ENCODE data around the gene AMBRA1.
A peak's percentile ranks its signal among the peaks of the same experiment; 100 is the strongest.

Gene AMBRA1

DNA sequence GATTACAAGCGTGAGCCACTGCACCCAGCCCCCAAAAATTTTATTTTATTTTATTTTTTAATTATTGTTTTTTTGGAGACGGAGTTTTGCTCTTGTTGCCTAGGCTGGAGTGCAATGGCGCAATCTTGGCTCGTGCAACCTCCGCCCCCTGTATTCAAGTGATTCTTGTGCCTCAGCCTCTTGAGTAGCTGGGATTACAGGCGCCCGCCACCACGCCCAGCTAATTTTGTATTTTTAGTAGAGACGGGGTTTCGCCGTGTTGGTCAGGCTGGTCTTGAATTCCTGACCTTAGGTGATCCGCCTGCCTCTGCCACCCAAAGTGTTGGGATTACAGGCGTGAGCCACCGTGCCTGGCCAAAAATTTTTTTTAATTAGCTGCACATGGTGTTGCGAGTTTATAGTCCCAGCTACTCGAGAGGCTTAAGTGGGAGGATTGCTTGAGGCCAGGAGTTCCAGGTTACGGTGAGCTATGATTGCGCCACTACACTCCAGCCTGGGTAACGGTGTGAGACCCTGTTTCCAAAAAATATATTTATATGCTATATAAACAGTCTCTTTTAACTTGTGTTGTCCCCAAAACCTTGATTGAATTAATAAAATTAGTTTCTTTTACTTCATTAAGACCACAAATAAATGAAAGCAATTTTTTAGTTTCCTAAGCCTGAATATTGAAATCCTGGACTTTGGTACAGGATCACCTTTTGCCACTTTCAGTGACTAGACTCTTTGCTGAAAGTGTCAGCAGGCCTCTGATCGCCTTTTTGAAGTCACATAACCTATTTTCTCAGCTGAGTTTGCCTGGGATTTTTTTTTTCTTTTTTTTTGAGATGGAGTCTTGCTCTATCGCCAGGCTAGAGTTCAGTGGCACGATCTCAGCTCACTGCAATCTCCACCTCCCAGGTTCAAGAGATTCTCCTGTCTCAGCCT lies 39.7 kb upstream of the AMBRA1 start:
- no peak overlapping the region for H3K9ac ChIP-seq (ENCODE audit: low read length in 5 of 5)
- H3K9me3 ChIP-seq (ENCODE audit: control insufficient read depth in 5 of 5, low read length in 5 of 5), result no peaks in the 10 kb centered on the region
- H3K4me3 ChIP-seq (ENCODE audit: low read depth in 1 of 5, low read length in 5 of 5), result no peak overlapping the region
- no peaks in the 10 kb centered on the region for H3K27me3 ChIP-seq (ENCODE audit: control insufficient read depth in 5 of 5, insufficient read depth in 4 of 5, low read length in 5 of 5)
- H3K36me3 ChIP-seq (ENCODE audit: control insufficient read depth in 5 of 5, insufficient read depth in 5 of 5, low read length in 5 of 5), result peaks cover 6 to 39% (median 24%) of the 10 kb centered on the region in 5 donors
- peaks cover 0 to 15% (median 6%) of the 10 kb centered on the region in 5 donors for H3K4me1 ChIP-seq (ENCODE audit: control insufficient read depth in 5 of 5, insufficient read depth in 5 of 5, low read length in 5 of 5)
- H3K27ac ChIP-seq (ENCODE audit: low read depth, low read length), result no peak overlapping the region

DNA sequence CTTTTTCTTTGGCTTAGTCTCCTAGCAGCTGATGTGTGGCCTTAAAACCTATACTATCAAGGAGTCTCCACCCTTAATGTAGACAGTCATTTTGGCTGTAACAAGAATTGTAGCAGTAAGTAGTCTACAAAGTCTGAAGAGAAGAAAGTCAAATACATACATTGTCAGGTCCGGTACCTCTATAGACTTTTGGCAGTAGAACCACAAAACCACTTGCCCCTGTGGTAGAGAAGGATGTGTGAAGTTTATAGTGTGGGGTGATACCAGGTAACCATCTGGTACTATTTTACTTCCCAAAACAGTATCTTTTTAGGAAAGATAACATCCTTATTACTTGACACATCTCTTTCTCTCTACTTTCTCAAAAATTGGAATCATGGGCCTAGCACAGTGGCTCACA lies 38.7 kb upstream of the AMBRA1 start:
- Histone ChIP-seq H3K4me1 (ENCODE audit: control insufficient read depth in 5 of 5, insufficient read depth in 5 of 5, low read length in 5 of 5) (peaks cover 0 to 15% (median 6%) of the 10 kb centered on the region in 5 donors), H3K36me3 (ENCODE audit: control insufficient read depth in 5 of 5, insufficient read depth in 5 of 5, low read length in 5 of 5) (peaks cover 3 to 39% (median 22%) of the 10 kb centered on the region in 5 donors), H3K9ac (ENCODE audit: low read length in 5 of 5) (peak overlapping the region in 1 of 5 donors; percentile 7), H3K27me3 (ENCODE audit: control insufficient read depth in 5 of 5, insufficient read depth in 4 of 5, low read length in 5 of 5) (no peaks in the 10 kb centered on the region), H3K4me3 (ENCODE audit: low read depth in 1 of 5, low read length in 5 of 5) (no peak overlapping the region), H3K9me3 (ENCODE audit: control insufficient read depth in 5 of 5, low read length in 5 of 5) (no peaks in the 10 kb centered on the region), H3K27ac (ENCODE audit: low read depth, low read length) (no peak overlapping the region)

DNA sequence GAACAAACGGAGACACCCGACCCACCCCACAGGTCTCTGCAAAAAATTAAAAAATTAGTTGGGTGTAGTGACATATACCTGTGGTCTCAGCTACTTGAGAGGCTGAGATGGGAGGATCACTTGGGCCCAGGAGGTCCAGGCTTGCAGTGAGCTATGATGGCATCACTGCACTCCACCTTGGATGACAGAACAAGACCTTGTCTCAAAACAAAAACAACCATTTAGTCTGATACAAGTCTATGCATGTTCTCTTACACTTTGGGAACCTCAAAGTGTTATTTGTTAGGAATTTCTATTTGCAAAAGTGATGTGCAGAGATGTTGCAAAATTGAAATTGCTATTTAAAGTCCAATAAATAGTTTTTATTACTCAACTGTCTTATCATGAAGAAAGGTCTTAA lies 37.9 kb upstream of the AMBRA1 start:
- no peak overlapping the region for H3K27ac ChIP-seq (ENCODE audit: low read depth, low read length)

DNA sequence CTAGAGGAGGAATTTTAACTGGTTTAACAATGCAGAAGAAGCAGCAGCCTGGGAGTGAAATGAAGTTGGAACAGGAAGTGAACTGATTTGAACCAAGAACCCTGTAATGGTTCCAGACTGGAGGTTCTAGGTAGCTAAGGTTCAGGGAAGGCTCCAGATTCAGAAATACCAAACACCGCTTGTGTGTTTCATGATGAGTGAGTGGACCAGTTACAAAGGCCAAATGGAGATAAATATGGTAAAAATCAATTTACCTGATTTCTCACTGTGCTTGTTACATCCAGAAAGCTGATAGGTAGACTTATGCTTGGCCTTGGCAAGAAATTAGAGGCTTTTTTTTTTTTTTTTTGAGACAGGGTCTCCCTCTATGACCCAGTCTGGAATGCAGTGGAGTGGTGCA lies 36.4 kb upstream of the AMBRA1 start:
- H3K9ac ChIP-seq (ENCODE audit: low read length in 5 of 5), result no peak overlapping the region
- H3K9me3 ChIP-seq (ENCODE audit: control insufficient read depth in 5 of 5, low read length in 5 of 5), result no peaks in the 10 kb centered on the region
- H3K27ac ChIP-seq (ENCODE audit: low read depth, low read length), result no peak overlapping the region

More for the DNA sequence above, 37.9 kb upstream of the AMBRA1 start:
- H3K4me3 ChIP-seq (ENCODE audit: low read depth in 1 of 5, low read length in 5 of 5), result no peak overlapping the region
- H3K4me1 ChIP-seq (ENCODE audit: control insufficient read depth in 5 of 5, insufficient read depth in 5 of 5, low read length in 5 of 5), result peaks cover 0 to 15% (median 6%) of the 10 kb centered on the region in 5 donors
- no peak overlapping the region for H3K9ac ChIP-seq (ENCODE audit: low read length in 5 of 5)
- no peaks in the 10 kb centered on the region for H3K9me3 ChIP-seq (ENCODE audit: control insufficient read depth in 5 of 5, low read length in 5 of 5)
- no peaks in the 10 kb centered on the region for H3K27me3 ChIP-seq (ENCODE audit: control insufficient read depth in 5 of 5, insufficient read depth in 4 of 5, low read length in 5 of 5)
- peaks cover 3 to 39% (median 22%) of the 10 kb centered on the region in 5 donors for H3K36me3 ChIP-seq (ENCODE audit: control insufficient read depth in 5 of 5, insufficient read depth in 5 of 5, low read length in 5 of 5)

DNA sequence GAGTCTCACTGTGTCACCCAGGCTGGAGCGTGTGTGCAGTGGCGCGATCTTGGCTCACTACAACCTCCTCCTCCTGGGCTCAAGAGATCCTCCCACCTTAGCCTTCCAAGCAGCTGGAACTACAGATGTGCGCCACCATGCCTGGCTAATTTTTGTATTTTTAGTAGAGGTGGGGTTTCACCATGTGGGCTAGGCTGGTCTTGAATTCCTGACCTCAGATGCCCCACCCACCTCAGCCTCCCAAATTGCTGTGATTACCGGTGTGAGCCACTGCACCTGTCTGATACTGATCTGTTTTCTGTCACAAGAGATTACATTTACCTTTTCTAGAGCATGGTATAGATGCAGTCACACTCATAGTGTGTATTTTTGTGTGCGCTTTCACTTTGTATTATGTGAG lies 35.1 kb upstream of the AMBRA1 start:
- H3K9ac ChIP-seq (ENCODE audit: low read length in 5 of 5), result no peak overlapping the region
- H3K9me3 ChIP-seq (ENCODE audit: control insufficient read depth in 5 of 5, low read length in 5 of 5), result no peaks in the 10 kb centered on the region
- peaks cover 8 to 53% (median 35%) of the 10 kb centered on the region in 5 donors for H3K36me3 ChIP-seq (ENCODE audit: control insufficient read depth in 5 of 5, insufficient read depth in 5 of 5, low read length in 5 of 5)
- no peak overlapping the region for H3K27ac ChIP-seq (ENCODE audit: low read depth, low read length)
- no peaks in the 10 kb centered on the region for H3K27me3 ChIP-seq (ENCODE audit: control insufficient read depth in 5 of 5, insufficient read depth in 4 of 5, low read length in 5 of 5)
- H3K4me3 ChIP-seq (ENCODE audit: low read depth in 1 of 5, low read length in 5 of 5), result no peak overlapping the region
- peaks cover 0 to 3% (median 0%) of the 10 kb centered on the region in 5 donors for H3K4me1 ChIP-seq (ENCODE audit: control insufficient read depth in 5 of 5, insufficient read depth in 5 of 5, low read length in 5 of 5)

More for the DNA sequence above, 36.4 kb upstream of the AMBRA1 start:
- Histone ChIP-seq H3K4me1 (ENCODE audit: control insufficient read depth in 5 of 5, insufficient read depth in 5 of 5, low read length in 5 of 5) (peaks cover 0 to 6% (median 0%) of the 10 kb centered on the region in 5 donors), H3K4me3 (ENCODE audit: low read depth in 1 of 5, low read length in 5 of 5) (no peak overlapping the region), H3K36me3 (ENCODE audit: control insufficient read depth in 5 of 5, insufficient read depth in 5 of 5, low read length in 5 of 5) (peaks cover 8 to 45% (median 31%) of the 10 kb centered on the region in 5 donors), H3K27me3 (ENCODE audit: control insufficient read depth in 5 of 5, insufficient read depth in 4 of 5, low read length in 5 of 5) (no peaks in the 10 kb centered on the region)

DNA sequence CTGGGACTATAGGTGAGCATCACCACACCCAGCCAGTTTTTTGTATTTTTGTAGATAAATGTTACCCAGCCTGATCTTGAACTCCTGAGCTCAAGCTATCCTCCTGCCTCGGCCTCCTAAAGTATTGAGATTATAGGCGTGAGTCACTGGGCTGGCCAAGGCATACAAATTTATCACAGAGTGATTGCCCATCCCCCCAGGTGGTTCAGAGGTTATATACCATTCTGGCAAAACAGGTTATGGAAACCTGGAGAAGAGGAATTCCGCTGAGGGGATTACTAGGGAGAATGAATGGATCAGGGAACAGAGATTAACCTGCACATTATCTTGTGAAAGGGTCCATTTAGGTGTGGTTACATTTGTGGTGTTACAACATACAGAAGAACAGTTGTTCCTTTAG lies 31.6 kb upstream of the AMBRA1 start:
- peaks cover 10 to 49% (median 28%) of the 10 kb centered on the region in 5 donors for H3K36me3 ChIP-seq (ENCODE audit: control insufficient read depth in 5 of 5, insufficient read depth in 5 of 5, low read length in 5 of 5)
- no peaks in the 10 kb centered on the region for H3K9me3 ChIP-seq (ENCODE audit: control insufficient read depth in 5 of 5, low read length in 5 of 5)
- H3K27ac ChIP-seq (ENCODE audit: low read depth, low read length), result no peak overlapping the region
- H3K4me3 ChIP-seq (ENCODE audit: low read depth in 1 of 5, low read length in 5 of 5), result no peak overlapping the region
- peaks cover 0 to 3% (median 0%) of the 10 kb centered on the region in 5 donors for H3K4me1 ChIP-seq (ENCODE audit: control insufficient read depth in 5 of 5, insufficient read depth in 5 of 5, low read length in 5 of 5)
- no peaks in the 10 kb centered on the region for H3K27me3 ChIP-seq (ENCODE audit: control insufficient read depth in 5 of 5, insufficient read depth in 4 of 5, low read length in 5 of 5)
- H3K9ac ChIP-seq (ENCODE audit: low read length in 5 of 5), result no peak overlapping the region

DNA sequence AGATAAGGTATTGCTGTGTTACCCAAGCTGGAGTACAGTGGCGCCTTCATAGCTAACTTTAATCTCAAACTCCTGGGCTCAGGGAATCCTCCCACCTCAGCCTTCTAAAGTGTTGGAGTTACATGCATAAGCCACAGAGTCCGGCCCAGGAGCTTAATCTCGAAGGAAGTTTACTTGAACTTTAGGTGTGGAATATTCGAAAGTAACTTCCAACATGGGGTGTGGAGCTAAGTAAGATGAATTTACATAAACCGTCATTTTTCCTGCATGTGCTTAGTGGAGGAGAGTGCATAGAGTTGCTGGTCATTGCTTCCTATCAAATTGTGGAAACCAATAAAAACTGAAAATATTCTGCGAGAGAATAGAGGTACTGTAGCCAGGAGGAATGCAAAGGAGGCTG lies 25.0 kb upstream of the AMBRA1 start:
- Histone ChIP-seq H3K9me3 (ENCODE audit: control insufficient read depth in 5 of 5, low read length in 5 of 5) (no peaks in the 10 kb centered on the region), H3K9ac (ENCODE audit: low read length in 5 of 5) (peak overlapping the region in 3 of 5 donors; percentile 43 to 99 (median 96)), H3K4me3 (ENCODE audit: low read depth in 1 of 5, low read length in 5 of 5) (no peak overlapping the region), H3K4me1 (ENCODE audit: control insufficient read depth in 5 of 5, insufficient read depth in 5 of 5, low read length in 5 of 5) (peaks cover 2 to 31% (median 23%) of the 10 kb centered on the region in 5 donors), H3K36me3 (ENCODE audit: control insufficient read depth in 5 of 5, insufficient read depth in 5 of 5, low read length in 5 of 5) (peaks cover 4 to 23% (median 8%) of the 10 kb centered on the region in 5 donors), H3K27ac (ENCODE audit: low read depth, low read length) (no peak overlapping the region), H3K27me3 (ENCODE audit: control insufficient read depth in 5 of 5, insufficient read depth in 4 of 5, low read length in 5 of 5) (no peaks in the 10 kb centered on the region)

DNA sequence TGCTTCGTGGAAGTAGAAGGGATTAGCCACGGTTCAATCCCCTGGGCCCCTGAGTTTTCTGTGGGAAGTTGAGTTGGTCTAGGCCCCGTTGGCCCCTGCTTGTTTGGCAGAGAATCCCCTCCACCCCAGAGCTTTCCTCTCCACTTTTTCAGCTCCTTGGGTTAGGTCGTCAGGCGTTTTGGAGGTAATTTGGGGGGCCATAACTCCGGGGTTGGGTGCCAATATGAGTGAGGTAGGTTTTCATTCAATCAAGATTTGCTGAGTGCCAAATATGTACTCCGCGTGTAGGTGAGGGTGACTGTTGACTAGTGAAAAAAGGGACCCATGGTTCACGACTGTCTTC lies 24.1 kb upstream of the AMBRA1 start:
- H3K9ac ChIP-seq (ENCODE audit: low read length in 5 of 5), result peak overlapping the region in 4 of 5 donors; percentile 86 to 99 (median 91)
- peaks cover 4 to 21% (median 8%) of the 10 kb centered on the region in 5 donors for H3K36me3 ChIP-seq (ENCODE audit: control insufficient read depth in 5 of 5, insufficient read depth in 5 of 5, low read length in 5 of 5)
- peak overlapping the region; percentile 93 to 100 (median 96) for H3K4me3 ChIP-seq (ENCODE audit: low read depth in 1 of 5, low read length in 5 of 5)
- peaks cover 2 to 31% (median 23%) of the 10 kb centered on the region in 5 donors for H3K4me1 ChIP-seq (ENCODE audit: control insufficient read depth in 5 of 5, insufficient read depth in 5 of 5, low read length in 5 of 5)
- H3K27ac ChIP-seq (ENCODE audit: low read depth, low read length), result peak overlapping the region; percentile 95
- H3K27me3 ChIP-seq (ENCODE audit: control insufficient read depth in 5 of 5, insufficient read depth in 4 of 5, low read length in 5 of 5), result no peaks in the 10 kb centered on the region
- H3K9me3 ChIP-seq (ENCODE audit: control insufficient read depth in 5 of 5, low read length in 5 of 5), result no peaks in the 10 kb centered on the region

DNA sequence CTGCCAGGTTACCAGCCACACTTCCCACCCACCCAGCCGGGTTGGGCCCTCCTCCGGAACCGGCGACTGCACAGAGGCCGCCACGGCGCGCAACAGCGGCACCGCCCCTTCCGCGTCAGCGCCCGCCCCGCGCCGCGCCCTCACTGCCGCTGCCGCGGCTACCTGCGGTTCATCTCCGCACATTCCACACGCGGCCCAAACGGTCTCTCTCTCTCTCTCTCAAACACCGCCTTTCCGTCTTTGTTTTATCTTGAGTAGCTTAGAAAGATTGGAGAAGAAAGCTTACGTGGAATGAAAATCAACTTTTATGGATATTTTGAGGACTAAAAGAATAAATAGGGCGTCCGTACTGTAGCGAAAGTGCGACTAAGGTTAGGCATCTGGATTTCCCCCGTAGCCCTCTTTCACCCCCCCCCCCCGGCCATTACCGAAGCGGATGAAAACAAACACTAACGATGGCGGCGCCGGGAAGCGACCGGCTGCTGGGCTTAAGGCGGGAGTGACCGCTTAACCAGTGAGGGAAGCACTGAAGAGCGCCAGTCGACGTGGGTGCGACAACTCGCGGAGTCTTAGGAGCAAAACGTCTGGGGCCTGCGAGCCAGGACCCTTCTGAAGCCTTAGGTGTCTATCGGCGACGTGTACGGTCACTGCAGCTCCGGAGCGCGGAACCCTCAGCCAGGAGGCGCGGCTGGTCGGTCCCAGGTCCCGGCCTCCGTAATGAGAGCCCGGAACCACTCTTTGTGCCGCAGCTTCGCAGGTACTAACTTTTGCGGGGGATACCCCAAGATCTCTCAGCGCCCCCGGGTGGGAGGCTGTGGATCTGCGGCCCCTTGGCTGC lies 23.5 kb upstream of the AMBRA1 start, which contains the start of the genes ATG13 and HARBI1:
ATG13 (plus strand) TSS at position 420 of the 838 bp plus-strand sequence. CDS start 26,739 bp downstream, outside the sequence.
HARBI1 (minus strand) TSS at position 94 of the 838 bp plus-strand sequence. CDS start 990 bp downstream, outside the sequence.
- H3K4me1 ChIP-seq (ENCODE audit: control insufficient read depth in 5 of 5, insufficient read depth in 5 of 5, low read length in 5 of 5), result peaks cover 2 to 31% (median 23%) of the 10 kb centered on the region in 5 donors

More for the DNA sequence above, 23.5 kb upstream of the AMBRA1 start, which contains the start of the genes ATG13 and HARBI1:
- H3K36me3 ChIP-seq (ENCODE audit: control insufficient read depth in 5 of 5, insufficient read depth in 5 of 5, low read length in 5 of 5), result peaks cover 3 to 15% (median 4%) of the 10 kb centered on the region in 5 donors
- peak within 1 kb of the TSS; percentile 93 to 100 (median 96) for H3K4me3 ChIP-seq (ENCODE audit: low read depth in 1 of 5, low read length in 5 of 5)
- H3K27ac ChIP-seq (ENCODE audit: low read depth, low read length), result peak within 1 kb of the TSS; percentile 95
- no peaks in the 10 kb centered on the region for H3K9me3 ChIP-seq (ENCODE audit: control insufficient read depth in 5 of 5, low read length in 5 of 5)
- H3K27me3 ChIP-seq (ENCODE audit: control insufficient read depth in 5 of 5, insufficient read depth in 4 of 5, low read length in 5 of 5), result no peaks in the 10 kb centered on the region
- peak within 1 kb of the TSS; percentile 86 to 99 (median 90) for H3K9ac ChIP-seq (ENCODE audit: low read length in 5 of 5)

All from subcutaneous abdominal adipose tissue (tissue), 5 donors.